Right renal pelvis (tissue), 4 donors: ENCODE results near the gene RASGRF1. TPM values are rescaled to one million over a fixed set of nuclear protein-coding genes. Genes with fewer than 3 reads are reported as not detected.

Experiments
- DNase-seq, 4 donors: peaks; one replicate each; pipeline ENCODE4 v3.0.0-alpha.2; 2013; ENCODE audit warnings: low read depth in 4 of 4, low spot score in 3 of 4, missing footprints in 1 of 4
- polyA plus RNA-seq, 4 donors: library from polyadenylated mRNA; unstranded; fragments of 120-200 nt; gene quantifications; one replicate each; pipeline ENCODE4 v1.2.1, GENCODE V29; 2013; ENCODE audit not compliant: insufficient read length in 4 of 4

RASGRF1 gene
- polyA plus RNA-seq, 4 donors, result 0.19 to 0.44 (median 0.40) TPM

DNA sequence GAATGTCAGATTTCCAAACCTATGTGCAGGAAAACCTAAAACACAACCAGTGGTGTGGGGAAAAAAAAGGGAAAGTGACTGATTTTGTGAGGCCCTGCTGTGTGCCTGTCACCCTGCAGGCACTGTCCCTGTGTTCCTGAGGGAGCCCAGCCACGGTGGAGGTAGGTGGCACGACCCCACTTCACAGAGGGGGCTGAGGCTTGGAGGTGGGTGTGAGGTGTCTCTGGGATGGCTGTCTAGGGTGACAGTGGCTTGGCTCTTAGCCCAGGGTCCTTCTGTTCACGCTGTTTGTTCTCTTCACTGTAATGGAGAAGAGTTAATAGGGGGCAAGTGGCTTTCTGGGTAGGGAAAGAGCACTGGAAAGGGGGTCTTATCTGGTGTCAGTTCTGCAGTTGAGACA is 22.6 kb downstream of the RASGRF1 start:
- no peak for DNase-seq

DNA sequence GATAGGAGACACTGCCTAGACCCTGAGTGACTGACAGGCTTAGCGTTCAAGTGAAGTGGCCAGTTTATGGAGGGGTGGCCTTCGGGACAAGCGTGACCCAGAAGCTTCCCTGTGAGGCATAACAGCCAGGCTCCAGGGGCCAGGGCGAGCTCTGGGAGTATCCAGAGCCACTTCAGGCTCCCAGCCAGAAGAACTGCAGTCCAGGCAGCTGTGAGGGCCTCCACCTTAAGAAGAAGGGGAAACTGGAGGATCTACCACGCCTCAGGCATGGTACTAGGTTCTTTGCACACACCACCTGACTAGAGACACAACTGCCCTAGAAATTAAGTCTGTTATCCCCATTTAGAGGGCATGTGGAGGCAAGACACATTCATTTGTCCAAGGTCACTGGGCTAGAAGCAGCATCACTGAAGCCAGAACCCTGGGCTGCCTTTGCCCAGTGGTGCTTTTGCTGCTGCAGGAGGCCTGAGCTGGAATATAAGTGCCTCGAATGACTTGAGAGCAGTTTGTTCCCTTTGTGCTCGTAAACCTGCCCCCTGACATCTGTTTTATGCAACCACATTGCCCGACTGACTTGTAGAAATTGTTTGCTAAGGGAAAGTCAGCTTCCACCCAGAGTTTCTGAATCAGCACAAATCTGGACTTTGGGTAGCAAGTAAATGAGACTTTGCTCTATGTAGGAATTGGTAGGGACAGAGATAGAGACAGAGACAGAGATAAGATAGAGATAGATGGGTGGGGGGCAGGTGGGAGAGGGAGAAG is 23.3 kb downstream of the RASGRF1 start:
- DNase-seq, result peak in 3 of 4 donors; percentile 39 to 44 (median 42)

DNA sequence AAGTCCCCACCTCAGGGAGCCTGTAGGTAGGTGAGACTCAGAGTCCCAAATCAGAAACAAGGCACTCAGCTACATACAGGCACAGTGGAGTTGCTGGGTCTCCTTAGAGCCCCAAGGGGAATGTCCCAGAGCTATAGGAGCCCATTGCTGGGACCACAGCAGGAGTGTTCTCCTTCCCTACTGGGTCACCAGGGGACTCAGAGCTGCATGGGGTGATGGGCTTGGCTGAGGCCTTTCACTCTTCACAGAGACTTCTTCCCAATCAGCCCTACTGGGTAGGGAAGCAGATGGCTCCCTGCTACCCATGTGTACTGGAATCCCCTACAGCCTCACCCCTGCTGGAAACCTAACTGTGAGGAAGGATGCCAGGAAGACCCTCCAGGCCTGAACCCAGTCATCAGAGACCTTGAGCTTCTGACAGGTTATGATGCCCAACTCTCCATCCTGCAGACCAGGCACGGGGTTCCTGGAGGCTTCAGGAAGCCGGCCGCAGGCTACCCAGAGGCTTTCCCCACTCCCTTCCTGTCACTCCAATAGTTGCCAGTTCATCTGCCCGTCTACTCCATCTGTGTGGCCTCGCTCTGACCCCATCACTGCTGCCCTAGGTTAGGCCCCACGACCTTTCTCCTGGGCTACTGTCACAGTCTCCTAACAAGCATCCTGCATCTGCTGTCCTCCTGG is 24.0 kb downstream of the RASGRF1 start:
- DNase-seq, result no peak

DNA sequence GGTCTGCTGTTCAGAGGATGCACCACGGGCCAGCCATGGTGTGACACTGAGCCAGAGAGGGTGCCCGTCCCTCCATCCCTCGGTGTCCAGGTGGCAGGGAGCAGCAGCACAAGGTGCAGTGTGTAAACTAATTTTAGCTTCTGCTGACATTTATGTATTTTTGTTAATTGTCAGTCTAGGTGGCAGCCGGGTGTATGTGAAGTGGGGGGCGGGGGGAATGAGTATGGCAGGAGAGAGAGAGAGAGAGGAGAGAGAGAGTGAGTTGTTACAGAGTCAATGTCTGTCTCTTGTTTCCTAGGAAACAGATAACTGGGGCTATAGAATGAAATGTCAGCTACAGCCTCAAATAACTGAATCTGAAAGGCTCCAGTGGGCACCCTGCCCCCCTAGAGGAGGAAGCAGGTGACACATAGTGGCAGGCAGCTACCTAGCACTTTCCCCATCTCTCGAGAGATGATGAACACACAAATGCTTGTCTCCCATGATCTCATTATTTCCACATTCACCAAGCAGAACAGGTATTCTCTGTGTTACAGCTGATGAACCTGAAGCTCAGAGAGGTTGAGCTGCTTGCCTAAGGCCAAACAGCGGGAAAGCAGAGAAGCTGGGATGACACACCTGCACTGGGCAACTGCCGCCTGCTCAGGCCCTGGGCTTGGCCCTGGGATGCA is 24.7 kb downstream of the RASGRF1 start:
- DNase-seq, result no peak

DNA sequence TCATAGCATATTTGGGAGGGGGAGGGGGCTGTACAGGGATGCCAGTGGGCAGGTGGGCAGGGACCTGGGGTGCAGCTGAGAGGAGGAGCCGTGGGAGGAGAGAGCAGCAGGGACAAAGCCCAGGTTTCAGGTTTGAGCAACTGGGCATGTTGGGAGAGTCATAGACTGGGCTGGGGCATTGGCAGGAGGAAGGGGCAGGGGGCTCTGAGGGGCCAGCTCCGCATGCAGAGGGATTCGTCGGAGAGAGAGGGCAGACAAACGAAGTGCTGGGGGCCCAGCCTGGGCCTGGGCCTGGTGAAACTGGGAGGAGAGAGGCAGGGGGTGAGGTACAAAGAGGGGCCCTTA is 25.2 kb downstream of the RASGRF1 start:
- DNase-seq, result no peak

DNA sequence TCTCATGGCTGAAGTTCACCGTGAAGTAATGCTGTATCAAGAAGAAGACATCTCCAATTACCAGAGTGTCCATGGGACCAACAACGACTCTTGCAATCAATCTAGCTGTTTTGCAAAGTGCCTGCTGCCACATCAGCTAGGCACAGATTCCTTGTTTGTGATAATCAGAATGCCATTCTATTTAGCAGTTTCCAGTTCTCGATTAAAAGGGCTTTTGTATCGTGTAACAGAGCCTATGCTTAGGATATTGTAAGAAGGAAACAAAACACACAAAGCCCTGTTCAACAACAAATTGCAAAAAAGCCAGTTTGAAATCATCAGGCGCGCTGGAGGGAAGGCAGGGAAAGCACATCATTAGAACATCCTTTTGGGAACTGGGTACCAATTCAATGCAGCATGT is 26.1 kb downstream of the RASGRF1 start:
- no peak for DNase-seq

DNA sequence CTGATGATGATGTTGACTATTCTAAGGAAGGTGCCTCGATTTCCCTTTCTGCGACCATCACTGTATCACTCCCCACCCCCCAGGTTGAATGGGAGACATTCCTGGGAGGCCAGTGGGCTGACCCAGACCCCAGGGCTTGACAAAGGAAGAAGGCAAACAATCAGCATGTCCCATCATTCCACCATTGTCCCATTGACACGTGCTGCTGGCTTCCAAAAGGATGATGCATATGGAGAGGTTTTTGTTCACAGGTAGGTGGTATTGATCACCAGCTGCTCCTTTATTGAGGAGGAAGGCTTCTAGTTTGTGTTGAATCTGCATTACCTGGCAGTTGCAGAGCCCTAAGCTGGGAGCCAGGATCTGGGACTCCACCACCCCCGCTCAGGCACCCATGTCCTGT is 30.4 kb downstream of the RASGRF1 start:
- no peak for DNase-seq

DNA sequence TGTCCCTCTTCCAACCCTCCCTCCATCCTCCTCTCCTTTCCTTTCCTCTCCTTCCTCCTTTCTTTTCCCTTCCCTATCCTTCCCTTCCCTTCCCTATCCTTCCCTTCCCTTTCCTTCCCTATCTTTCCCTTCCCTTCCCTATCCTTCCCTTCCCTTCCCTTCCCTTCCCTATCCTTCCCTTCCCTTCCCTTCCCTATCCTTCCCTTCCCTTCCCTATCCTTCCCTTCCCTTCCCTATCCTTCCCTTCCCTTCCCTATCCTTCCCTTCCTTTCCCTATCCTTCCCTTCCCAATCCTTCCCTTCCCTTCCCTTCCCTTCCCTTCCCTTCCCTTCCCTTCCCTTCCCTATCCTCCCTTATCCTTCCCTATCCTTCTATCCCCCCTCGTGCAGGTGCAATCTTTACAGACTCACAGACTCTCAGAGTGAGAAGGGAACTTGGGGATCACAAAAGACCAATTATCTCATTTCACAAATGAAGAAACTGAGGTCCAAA is 31.5 kb downstream of the RASGRF1 start:
- no peak for DNase-seq

DNA sequence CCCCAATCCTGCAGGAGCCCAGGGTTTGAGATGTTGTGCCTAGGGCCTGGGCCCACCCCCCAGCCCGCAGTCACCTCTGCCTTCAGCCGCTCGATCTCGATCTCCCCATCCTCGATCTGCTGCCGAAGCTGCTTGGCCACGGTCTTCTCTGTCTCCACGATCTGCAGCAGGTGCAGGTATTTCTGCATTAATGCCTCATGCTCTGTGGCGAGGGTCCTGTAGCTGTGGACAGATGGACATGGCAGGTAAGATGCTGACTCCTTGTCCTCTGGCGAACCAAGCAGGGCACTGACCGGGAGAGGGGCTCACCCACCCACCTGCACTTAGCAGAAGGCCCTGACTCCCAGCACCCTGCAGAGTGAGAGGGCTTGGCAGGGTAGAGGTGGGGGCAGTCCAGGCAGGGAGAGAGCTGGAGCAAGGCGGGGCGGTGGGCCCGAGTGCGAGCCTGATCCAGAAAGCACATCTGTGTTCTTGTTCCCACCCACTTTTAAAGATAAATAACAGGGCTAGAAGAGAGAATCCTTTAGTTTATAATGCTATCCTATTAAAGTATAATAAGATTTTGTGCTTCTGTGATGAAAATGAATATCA is 32.2 kb downstream of the RASGRF1 start:
- DNase-seq, result no peak

DNA sequence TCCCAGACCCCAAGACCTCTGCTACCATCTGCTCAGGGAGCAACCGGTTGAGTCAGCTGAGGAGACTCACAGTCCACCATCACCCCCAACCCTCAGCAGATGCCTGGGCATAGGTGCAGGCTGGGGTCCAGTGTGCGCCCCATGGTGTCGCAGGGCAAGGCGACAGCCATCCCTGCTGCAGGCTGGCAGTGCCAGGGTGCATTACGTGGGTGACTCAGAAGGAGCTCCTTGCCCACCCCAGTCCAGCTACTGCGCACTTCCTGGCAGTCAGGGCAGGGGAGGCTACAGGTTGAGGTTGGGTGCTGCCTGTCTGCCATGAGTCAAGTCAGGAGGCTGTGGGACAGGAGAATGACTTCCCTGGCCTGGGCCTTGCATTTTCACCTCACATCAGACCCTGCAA is 33.5 kb downstream of the RASGRF1 start:
- no peak for DNase-seq

DNA sequence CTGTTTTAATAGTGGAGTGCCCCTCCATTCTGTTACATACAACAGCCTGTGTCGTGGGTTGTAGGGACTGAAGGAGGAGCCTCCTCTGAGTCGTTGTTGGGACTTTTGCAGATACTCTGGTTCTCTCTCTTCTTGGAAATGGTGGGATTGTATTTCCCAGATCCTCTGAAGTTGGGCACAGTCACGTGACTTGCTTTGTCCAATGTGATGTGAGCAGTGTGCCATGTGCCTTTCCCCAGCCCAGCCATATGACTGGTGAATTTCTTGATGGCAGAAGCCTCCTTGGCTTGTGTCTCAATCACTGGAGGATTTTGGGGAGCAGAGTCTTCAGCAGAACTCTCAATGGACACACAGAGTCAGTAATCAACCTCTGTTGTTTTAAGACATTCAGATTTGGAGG is 36.2 kb downstream of the RASGRF1 start:
- DNase-seq, result no peak

DNA sequence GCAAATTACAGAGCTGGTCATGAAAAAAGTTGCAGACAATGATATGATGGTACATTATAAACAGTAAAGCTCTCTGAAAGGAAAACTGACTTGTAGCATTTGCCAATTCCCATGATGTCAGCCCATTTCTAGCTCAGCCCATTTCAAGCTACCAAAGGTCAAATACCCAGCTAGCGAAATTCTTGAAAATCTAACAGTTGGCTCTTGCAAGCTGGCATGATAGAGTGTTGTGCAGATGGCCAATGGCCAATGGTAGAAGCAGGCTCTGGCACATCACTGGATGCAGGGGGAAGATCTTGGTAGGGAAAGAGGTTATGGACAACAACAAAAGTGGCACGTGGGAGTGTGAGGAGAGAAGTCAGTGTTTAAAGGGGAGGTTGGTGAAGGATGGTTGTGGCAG is 36.7 kb downstream of the RASGRF1 start:
- DNase-seq, result no peak

DNA sequence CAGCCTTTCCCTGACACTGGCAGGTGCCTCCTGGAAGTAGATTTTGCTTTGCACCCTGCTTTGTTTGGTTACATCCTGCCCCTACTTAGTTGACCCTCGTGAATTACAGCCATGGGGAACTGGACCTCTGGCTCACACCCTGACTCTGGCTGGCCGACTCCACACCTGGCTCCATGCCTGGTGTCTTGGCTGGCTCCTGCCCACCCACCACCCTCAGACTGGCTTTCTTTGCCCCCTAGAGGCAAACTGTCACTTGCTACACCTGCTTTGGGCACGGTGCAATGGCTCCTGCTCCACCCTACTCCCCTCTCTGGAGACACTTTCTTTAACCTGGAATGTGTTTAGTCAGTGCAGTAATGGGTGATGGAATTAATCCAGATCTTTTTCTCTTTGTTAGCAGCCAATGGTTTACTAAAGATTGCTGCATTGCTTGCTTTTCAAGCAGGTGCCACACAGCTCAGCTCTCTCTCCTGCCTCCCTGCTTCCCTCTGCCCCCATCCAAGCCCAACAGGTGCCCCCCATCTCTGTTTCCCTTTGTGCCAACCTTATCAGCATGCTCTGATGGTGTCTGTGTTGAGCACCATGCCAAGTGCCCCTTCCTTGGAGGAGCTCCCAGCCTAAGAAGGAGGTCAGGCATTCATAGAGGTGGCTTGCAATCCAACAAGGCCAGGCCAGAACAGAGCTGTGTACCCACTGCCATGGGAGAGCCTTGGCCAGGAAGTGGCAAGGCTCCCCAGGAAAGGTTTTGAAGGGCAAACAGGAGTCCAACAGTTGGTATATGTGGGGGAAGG is 38.4 kb downstream of the RASGRF1 start:
- DNase-seq, result no peak

DNA sequence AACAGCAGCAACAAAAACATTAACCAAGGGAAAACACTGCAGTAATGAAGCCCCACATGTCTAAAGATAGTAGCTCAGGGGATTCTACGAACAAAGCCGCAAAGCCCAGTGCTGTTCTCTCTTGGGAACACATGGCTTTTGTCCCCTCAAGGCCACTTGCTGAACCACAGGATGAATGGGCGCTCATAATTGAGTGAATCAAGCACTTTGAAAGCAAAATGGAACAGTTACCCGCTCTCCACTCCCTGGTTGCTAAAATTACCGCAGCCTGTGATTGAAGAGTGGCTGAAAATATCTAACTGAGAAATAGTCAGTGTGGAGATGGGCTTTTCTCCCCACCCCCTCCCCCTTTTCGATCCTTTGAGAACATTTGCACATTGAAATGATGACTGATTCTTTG is 39.6 kb downstream of the RASGRF1 start:
- DNase-seq, result no peak

DNA sequence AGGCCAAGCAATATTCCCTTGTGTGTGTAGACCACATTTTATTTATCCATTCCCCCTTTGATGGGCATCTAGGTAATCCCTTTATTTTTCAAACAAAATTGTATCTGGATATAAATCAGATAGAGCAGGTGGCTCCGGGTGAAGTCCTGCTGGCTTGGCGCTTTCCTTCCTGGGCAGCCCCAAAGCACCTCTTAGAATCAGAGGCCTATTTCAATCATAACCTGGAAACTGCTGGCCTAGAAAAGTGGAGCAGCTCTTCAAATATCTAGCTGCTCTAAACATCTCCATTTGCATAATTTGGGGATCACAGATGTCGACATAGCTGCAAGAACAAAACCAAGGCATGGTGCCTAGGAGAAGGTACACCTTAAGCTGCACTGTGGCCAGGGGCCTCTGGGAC is 40.2 kb downstream of the RASGRF1 start:
- DNase-seq, result no peak

DNA sequence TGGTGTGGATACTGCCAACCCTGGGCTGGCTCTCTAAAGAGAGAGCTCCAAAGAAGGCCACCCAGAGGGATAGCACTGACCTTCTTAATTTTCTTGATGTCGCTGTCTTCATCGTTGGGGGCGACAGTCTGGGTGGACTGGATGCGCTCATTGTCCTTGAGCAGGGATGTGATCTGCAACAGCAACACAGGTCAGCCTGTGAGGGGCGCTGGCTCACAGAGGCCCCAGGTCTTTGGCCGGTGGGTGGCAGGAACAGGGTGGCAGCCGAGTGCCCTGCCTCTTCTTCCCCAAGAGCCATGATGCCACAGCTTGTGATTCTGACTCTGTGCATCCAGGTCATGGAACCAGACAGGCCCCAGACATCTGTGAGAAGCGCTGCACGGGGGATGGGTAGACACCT is 41.2 kb downstream of the RASGRF1 start:
- no peak for DNase-seq

DNA sequence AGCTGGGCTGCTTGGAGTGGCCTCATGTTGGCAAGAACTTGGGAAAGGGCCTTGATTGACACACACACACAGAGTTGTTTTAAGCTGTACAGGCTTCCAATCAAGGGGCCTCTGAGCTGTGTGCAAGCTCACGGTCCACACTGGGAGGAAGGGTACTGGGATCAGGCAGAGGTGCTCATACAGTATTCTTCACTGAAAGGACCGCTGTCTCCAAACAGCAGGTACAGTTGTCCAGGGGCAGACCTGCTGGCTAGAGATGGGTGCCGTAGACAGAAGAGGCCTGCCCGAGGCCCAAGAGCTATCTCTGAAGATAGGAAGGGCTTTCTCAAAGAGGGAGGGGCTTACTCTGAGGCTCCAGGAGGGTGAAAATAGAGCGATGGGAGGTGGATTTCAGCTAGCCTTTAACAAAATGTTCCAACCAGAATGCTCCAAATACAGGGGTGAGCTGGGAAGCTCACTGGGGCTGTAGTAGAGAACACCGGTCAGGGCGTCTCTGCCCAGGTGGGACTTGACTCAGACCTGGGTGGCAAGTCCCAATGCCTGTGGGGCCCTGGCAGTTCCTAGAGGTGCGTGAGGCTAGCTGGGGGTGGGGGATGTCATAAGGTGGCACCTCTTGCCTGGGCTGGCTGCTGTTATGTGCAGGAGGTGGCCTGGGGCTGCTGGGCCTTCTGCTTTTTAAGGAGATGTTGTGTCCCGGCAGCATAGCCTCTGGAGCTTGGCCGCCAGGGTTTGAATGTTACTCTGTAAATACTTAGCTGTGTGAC is 42.7 kb downstream of the RASGRF1 start:
- DNase-seq, result no peak

DNA sequence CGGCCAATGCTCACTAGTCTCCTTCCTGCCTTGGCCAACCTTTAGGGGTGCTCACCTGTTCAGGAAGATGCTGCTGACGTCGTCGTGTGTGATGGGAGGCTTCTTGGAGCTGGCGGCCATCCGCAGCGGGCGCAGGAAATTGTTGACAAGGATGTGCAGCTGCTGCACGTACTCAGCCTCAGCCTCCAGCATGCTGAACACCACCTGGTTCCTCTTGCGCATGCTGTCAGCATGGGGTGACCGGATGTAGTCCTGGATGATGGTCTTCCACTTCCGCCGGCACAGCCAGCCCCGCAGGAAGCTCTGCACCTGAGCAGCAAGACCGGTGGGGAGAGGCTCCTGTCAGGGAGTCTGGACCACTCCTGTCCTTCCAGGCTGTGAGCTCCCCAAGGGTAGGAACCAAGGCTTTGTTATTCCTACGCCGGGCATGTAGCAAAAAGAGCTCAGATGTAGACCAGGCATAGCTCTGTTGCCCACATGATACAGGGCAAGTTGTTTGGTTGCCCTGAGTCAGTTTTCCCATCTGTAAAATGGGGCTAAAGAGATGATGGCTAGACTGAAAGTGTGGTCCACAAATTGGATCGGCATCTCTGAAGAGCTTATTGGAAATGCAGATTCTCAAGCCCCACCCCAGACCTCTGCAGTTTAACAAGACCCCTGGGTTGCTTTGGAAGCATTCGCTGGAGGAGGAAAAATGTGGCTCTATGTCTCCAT is 43.7 kb downstream of the RASGRF1 start:
- DNase-seq, result no peak

DNA sequence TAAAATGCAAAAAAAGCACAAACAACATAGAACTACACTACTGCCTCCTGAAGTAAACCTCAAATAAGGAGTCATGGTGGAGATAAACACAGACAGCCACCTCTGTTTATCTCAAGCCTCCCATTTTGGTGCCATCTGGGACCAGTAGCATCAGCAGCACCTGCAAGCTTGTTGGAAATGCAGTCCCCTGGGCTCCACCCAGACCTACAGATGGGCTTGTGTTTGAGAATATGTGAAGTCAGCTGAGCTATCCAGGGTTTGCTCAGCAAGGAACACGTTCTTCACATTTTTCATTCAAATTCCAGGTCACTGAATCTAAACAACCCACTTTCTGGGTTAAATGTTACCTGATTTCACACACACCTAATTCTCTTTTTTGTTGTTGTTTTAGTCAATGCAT is 45.5 kb downstream of the RASGRF1 start:
- DNase-seq, result no peak
